ENCODE measurements around the gene CGNL1.

Gene CGNL1

GRCh38 chr15:57425842-57426241 is 49.5 kb downstream of the CGNL1 start:
- no peak for FAIRE-seq
- TF ChIP-seq CTCF (IDR thresholded peaks at IDR 0.05; ENCODE audit: insufficient read depth, missing control alignments) = no peak

GRCh38 chr15:57427367-57427821 is 51.1 kb downstream of the CGNL1 start:
- DNase-seq (ENCODE audit: insufficient read length, low spot score) (no peak), FAIRE-seq (no peak)
- no peak for TF ChIP-seq CTCF (IDR thresholded peaks at IDR 0.05; ENCODE audit: insufficient read depth, missing control alignments)

More at GRCh38 chr15:57425842-57426241, 49.5 kb downstream of the CGNL1 start:
- DNase-seq (ENCODE audit: insufficient read length, low spot score) = no peak

GRCh38 chr15:57432141-57432741 is 55.9 kb downstream of the CGNL1 start:
- no peak for TF ChIP-seq CTCF (IDR thresholded peaks at IDR 0.05; ENCODE audit: insufficient read depth, missing control alignments)
- DNase-seq (ENCODE audit: insufficient read length, low spot score) = peak; percentile 34
- FAIRE-seq = peak; percentile 25

- FAIRE-seq (peak; percentile 89), DNase-seq (ENCODE audit: insufficient read length, low spot score) (peak; percentile 49)
- no peak for TF ChIP-seq CTCF (IDR thresholded peaks at IDR 0.05; ENCODE audit: insufficient read depth, missing control alignments)
These were observed 59.9 kb downstream of the CGNL1 start for GRCh38 chr15:57436166-57436565.

GRCh38 chr15:57436961-57437360 is 60.7 kb downstream of the CGNL1 start:
- FAIRE-seq (no peak), DNase-seq (ENCODE audit: insufficient read length, low spot score) (no peak)
- no peak for TF ChIP-seq CTCF (IDR thresholded peaks at IDR 0.05; ENCODE audit: insufficient read depth, missing control alignments)

GRCh38 chr15:57437564-57437963 is 61.3 kb downstream of the CGNL1 start:
- TF ChIP-seq CTCF (IDR thresholded peaks at IDR 0.05; ENCODE audit: insufficient read depth, missing control alignments) = no peak
- FAIRE-seq = no peak

GRCh38 chr15:57438166-57438565 is 61.9 kb downstream of the CGNL1 start:
- FAIRE-seq = no peak
- DNase-seq (ENCODE audit: insufficient read length, low spot score) = no peak
- no peak for TF ChIP-seq CTCF (IDR thresholded peaks at IDR 0.05; ENCODE audit: insufficient read depth, missing control alignments)

More at GRCh38 chr15:57437564-57437963, 61.3 kb downstream of the CGNL1 start:
- DNase-seq (ENCODE audit: insufficient read length, low spot score) = no peak
